GM21619 (cell line): ENCODE results near the gene NOL11.
"Not testable (repeated sequence)": the region's sequence is repeated elsewhere in the genome, so short reads cannot be mapped to it uniquely, and the experiment has no call there.

Experiments used
- ATAC-seq: cut with Tn5 transposase; IDR thresholded peaks from one replicate; pipeline ENCODE4 v1.9.1; 2021; ENCODE audit not compliant: unreplicated experiment

NOL11 gene

DNA sequence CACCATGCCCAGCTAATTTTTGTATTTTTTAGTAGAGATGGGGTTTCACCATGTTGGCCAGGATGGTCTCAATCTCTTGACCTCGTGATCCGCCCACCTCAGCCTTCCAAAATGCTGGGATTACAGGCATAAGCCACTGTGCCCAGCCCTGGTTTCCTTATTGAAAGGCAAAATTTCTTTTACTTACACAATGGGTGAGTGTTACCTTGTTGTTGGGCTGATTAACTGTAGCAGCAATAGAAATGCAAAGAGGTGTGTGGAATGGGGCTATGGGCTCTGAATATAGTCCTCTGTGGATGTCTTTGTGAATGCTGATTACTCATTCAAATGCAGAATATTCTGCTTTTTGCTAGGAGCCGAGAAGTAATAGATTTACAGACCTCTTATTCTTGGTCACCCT lies 34.4 kb downstream of the NOL11 start:
- not testable (repeated sequence) for ATAC-seq

DNA sequence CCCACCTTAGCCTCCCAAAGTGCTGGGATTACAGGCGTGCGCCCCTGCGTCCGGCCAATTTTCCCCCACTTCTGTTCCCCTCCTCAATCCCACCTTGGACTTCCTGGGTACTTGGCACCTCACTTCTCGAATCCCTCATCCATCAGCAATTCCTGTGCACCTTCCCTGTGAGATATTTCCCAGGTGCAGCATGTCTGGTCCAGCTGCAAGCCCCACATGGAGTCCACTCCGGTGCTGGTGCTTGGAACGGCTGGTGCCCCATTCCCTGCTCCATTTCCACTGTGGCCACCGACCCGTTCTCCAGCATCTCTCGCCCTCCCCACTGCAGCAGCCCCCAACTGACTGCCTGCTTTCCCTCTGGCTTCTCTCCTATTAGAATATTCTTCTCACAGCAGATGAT lies 35.3 kb downstream of the NOL11 start:
- no peak for ATAC-seq

- no peak for ATAC-seq
These were observed 36.3 kb downstream of the NOL11 start for GRCh38 chr17:67754001-67754400.

DNA sequence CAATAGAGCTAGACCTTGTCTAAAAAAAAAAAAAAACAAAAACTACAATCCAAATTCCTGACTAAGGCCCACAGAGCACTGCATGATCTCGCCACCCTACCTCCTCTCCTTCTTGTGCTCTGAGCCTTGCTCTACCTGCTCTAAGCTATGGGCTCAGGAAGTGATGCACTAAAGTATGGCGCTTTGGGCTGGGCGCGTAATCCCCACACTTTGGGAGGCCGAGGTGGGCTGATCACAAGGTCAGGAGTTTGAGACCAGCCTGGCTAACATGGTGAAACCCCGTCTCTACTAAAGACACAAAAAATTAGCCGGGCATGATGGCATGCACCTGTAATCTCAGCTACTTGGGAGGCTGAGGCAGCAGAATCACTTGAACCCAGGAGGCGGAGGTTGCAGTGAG lies 37.0 kb downstream of the NOL11 start:
- ATAC-seq, result not testable (repeated sequence)

GRCh38 chr17:67756766-67757165 lies 39.0 kb downstream of the NOL11 start:
- ATAC-seq, result not testable (repeated sequence)

- ATAC-seq, result no peak
These were observed 41.8 kb downstream of the NOL11 start for GRCh38 chr17:67759355-67760171.

- ATAC-seq, result no peak
These were observed 47.9 kb downstream of the NOL11 start for GRCh38 chr17:67765623-67766022.

- no peak for ATAC-seq
These were observed 51.5 kb downstream of the NOL11 start for GRCh38 chr17:67769231-67769630.

- ATAC-seq, result no peak
These were observed 52.8 kb downstream of the NOL11 start for GRCh38 chr17:67770539-67770938.

- no peak for ATAC-seq
These were observed 54.9 kb downstream of the NOL11 start for GRCh38 chr17:67772679-67773078.

GRCh38 chr17:67773246-67773645 lies 55.5 kb downstream of the NOL11 start:
- no peak for ATAC-seq

DNA sequence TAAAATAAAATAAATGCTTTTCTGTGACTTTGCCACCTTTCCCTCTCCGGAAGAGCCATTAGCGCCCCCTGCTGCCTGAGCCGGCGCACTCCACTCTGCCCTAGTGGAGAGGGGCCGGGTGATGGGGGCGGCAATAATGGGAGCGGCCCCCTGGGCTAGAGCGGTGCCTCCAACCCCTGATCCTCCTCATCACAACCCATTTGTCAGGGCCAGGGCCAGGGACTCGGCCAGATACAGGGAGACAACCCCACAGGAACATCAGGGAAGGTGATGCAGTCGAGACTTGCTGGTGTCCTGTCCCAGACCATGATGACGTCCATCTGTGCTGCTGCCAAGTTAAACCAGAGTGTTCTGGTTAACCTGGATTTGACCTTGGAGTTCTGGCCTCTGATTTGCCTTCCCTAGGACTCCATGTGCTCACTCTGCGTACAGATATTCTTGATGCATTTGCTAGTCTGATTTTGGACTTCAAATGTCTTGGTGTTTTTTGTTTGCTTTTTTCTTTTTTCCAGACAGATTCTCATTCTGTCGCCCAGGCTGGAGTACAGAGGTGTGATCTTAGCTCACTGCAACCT lies 61.4 kb downstream of the NOL11 start:
- no peak for ATAC-seq

- ATAC-seq, result no peak
These were observed 66.8 kb downstream of the NOL11 start for GRCh38 chr17:67784364-67785121.

DNA sequence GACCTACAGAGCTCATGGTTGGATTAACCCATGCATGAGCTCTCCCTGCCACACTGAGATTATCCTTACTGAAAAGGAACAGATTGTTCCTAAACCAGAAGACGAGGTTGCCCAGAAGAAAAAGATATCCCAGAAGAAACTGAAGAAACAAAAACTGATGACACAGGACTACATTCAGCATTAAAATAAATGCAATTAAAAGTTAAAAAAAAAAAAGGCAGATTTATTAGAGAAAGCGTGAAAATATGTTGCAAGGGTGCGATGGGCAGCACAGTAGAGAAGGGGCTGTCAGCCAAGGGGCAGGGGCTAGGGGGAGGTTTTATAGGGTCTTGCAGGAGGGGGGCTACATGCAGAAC lies 67.4 kb downstream of the NOL11 start:
- no peak for ATAC-seq

DNA sequence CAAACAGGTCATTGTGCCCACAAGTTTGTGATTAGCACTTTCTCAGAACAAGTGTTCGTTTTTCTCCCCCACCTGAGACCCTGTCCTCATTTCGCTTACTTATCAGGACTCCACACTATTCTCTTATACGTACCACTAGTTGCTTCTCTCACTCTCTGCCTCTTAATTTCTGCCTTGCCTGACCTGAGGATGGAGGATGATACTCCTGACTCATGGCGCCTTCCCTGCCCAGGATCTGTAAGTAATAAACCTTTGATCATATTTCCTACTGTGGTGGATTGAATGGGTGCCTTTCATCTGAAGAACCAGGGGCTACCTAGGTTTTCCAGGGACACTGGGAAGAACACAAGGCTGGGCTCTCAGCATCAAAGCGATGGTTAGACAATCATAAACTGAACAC lies 67.8 kb downstream of the NOL11 start:
- no peak for ATAC-seq
